Hepatocyte (in vitro differentiated cells): Measurements from ENCODE around the gene SYNGR2. TPM values are rescaled to one million over a fixed set of nuclear protein-coding genes. Genes with fewer than 3 reads are reported as not detected.

ENCODE experiments used
- DNase-seq: peaks from one replicate; pipeline ENCODE4 v3.0.0-alpha.2; 2016; ENCODE audit warnings: low spot score
- H2AFZ ChIP-seq: fragments of 200-600 bp; sonication (generic); 2 replicates; pipeline ENCODE4 v1.6.0; 2016; ENCODE audit warnings: antibody characterized with exemption, mild to moderate bottlenecking
- H3K27ac ChIP-seq: fragments of 200-600 bp; sonication (generic); 2 replicates; pipeline ENCODE4 v1.5.1; 2016; ENCODE audit warnings: mild to moderate bottlenecking
- H3K27me3 ChIP-seq: fragments of 200-600 bp; sonication (generic); 2 replicates; pipeline ENCODE4 v1.6.1; 2016
- H3K36me3 ChIP-seq: fragments of 200-600 bp; sonication (generic); replicated peaks from 2 replicates; pipeline ENCODE4 v1.5.1; 2016; ENCODE audit warnings: low read depth; ENCODE audit not compliant: insufficient read depth
- H3K4me1 ChIP-seq: fragments of 200-600 bp; sonication (generic); 2 replicates; pipeline ENCODE4 v1.5.1; 2016; ENCODE audit warnings: mild to moderate bottlenecking, moderate library complexity; ENCODE audit not compliant: insufficient read depth
- H3K4me2 ChIP-seq: fragments of 200-600 bp; sonication (generic); 2 replicates; pipeline ENCODE4 v1.6.0; 2016
- H3K4me3 ChIP-seq: fragments of 200-600 bp; sonication (generic); 2 replicates; pipeline ENCODE4 v1.5.1; 2016; ENCODE audit warnings: mild to moderate bottlenecking
- H3K79me2 ChIP-seq: fragments of 200-600 bp; sonication (generic); 2 replicates; pipeline ENCODE4 v1.6.0; 2017; ENCODE audit warnings: mild to moderate bottlenecking
- H3K9me2 ChIP-seq: fragments of 200-600 bp; sonication (generic); replicated peaks from 2 replicates; pipeline ENCODE4 v1.6.0; 2017; ENCODE audit warnings: mild to moderate bottlenecking; ENCODE audit not compliant: insufficient read depth
- H3K9me3 ChIP-seq: fragments of 200-600 bp; sonication (generic); 2 replicates; pipeline ENCODE4 v1.5.1; 2016; ENCODE audit warnings: low read depth, mild to moderate bottlenecking
- H4K20me1 ChIP-seq: fragments of 200-600 bp; sonication (generic); 2 replicates; pipeline ENCODE4 v1.6.0; 2016; ENCODE audit warnings: mild to moderate bottlenecking; ENCODE audit not compliant: insufficient read depth, poor library complexity, severe bottlenecking
- EZH2 ChIP-seq: fragments of 200-600 bp; sonication (generic); IDR thresholded peaks from 2 replicates; pipeline ENCODE4 v1.6.1; 2016; ENCODE audit warnings: antibody characterized with exemption, mild to moderate bottlenecking, borderline replicate concordance
- EZH2phosphoT487 ChIP-seq: fragments of 200-600 bp; sonication (generic); IDR thresholded peaks from one replicate; pipeline ENCODE4 v1.6.1; 2018; ENCODE audit warnings: antibody characterized with exemption, mild to moderate bottlenecking, low read depth, moderate library complexity; ENCODE audit not compliant: unreplicated experiment, severe bottlenecking
- WGBS: methylation state at CpG from one replicate; pipeline ENCODE4 v1.1.6; 2016; ENCODE audit warnings: low lambda C conversion rate; ENCODE audit errors: missing lambda C conversion rate; 5-methylcytosine and 5-hydroxymethylcytosine counted together
- polyA plus RNA-seq: library from polyadenylated mRNA; unstranded; fragments of >200 nt; fragmentation: Nextera tagmentation; extraction: Ambion mirVana; gene quantifications from 2 replicates; pipeline ENCODE4 v1.2.1, GENCODE V29; 2016
- total RNA-seq: library from RNA; depleted of rRNA; stranded (reverse); fragments of >200 nt; gene quantifications from 2 replicates; pipeline ENCODE4 v1.2.3, GENCODE V29; 2014
- TF ChIP-seq, protein P1 (sequence below): fragments of 200-600 bp; sonication (generic); IDR thresholded peaks from 2 replicates; pipeline ENCODE4 v1.5.1; 2016; ENCODE audit warnings: antibody characterized with exemption, mild to moderate bottlenecking; ENCODE audit not compliant: poor library complexity

The SYNGR2 gene, protein sequence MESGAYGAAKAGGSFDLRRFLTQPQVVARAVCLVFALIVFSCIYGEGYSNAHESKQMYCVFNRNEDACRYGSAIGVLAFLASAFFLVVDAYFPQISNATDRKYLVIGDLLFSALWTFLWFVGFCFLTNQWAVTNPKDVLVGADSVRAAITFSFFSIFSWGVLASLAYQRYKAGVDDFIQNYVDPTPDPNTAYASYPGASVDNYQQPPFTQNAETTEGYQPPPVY
- total RNA-seq (48.3 and 72.5 TPM in 2 replicates), polyA plus RNA-seq (160 and 191 TPM in 2 replicates)

DNA sequence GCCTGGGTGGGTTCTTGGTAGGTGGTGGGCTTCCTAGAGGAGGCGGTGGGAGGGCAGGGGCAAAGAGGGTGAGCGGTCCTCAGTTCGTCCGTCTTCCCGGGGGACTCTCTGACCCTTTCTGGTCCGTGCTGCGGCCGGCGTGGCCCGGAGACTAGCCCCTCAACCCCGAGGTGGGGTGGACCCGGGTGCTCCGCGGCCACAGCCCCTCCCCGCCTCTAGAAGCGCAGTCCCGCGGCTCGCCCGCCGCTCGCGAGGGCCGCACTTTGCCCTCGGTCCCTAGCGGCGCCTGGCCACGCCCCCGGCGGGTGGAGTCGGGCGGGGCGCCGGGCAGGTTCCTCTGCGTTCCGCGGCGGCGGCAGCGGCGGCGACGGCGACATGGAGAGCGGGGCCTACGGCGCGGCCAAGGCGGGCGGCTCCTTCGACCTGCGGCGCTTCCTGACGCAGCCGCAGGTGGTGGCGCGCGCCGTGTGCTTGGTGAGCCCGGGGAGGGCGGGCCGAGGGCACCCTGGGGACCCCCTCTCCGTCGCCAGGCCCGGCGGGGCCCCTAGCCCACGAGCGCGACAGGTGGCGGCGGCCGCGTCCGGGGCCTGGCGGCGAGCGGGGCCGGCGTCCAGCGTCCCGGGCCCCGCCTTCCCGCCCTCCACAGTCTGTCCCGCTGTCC lies at the start of gene SYNGR2:
Gene SYNGR2, plus strand, starts transcription at position 340 of the 661 bp plus-strand sequence. Its CDS starts 36 bp downstream, at position 376.
- no peaks in the 10 kb centered on the region for H3K9me2 ChIP-seq
- peak within 1 kb of the TSS; percentile 76 for H3K27ac ChIP-seq
- WGBS: 0% methylated on average over 35 of the region's 84 CpGs
- TF ChIP-seq EZH2: no peak
- TF ChIP-seq, protein P1, sequence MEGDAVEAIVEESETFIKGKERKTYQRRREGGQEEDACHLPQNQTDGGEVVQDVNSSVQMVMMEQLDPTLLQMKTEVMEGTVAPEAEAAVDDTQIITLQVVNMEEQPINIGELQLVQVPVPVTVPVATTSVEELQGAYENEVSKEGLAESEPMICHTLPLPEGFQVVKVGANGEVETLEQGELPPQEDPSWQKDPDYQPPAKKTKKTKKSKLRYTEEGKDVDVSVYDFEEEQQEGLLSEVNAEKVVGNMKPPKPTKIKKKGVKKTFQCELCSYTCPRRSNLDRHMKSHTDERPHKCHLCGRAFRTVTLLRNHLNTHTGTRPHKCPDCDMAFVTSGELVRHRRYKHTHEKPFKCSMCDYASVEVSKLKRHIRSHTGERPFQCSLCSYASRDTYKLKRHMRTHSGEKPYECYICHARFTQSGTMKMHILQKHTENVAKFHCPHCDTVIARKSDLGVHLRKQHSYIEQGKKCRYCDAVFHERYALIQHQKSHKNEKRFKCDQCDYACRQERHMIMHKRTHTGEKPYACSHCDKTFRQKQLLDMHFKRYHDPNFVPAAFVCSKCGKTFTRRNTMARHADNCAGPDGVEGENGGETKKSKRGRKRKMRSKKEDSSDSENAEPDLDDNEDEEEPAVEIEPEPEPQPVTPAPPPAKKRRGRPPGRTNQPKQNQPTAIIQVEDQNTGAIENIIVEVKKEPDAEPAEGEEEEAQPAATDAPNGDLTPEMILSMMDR: no peak
- no peak for TF ChIP-seq EZH2phosphoT487
- no peaks in the 10 kb centered on the region for H4K20me1 ChIP-seq
- no peaks in the 10 kb centered on the region for H3K36me3 ChIP-seq
- peaks cover 18% of the 10 kb centered on the region for H3K4me1 ChIP-seq
- peak; percentile 94 for DNase-seq
- H3K27me3 ChIP-seq: no peaks in the 10 kb centered on the region
- peaks cover 16% of the 10 kb centered on the region for H3K79me2 ChIP-seq
- H3K9me3 ChIP-seq: no peaks in the 10 kb centered on the region
- H3K4me3 ChIP-seq: peak within 1 kb of the TSS; percentile 75
- H3K4me2 ChIP-seq: peak within 1 kb of the TSS; percentile 77
- H2AFZ ChIP-seq: peak within 1 kb of the TSS; percentile 37

DNA sequence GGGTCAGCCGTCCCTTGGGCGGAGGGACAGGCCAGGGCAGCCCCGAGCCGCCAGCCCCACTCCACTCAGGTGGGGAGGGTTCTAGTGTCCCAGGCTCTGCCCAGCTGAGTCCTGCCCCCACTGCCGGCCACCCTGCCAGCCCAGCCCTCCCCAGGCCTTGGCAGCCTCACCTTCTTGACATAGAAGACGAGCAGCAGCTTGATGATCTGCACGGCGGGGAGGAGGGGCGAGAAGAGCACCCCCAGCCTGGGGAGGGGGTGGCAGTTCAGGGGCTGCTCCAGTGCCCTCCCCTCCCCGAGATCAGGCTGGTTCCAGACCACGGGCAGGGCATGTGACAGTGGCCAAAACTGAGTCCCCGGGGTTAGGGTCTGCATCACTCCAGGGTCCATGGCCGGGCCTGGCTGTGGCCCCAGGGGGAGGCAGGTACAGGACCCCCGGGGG lies 49.6 kb upstream of the SYNGR2 start:
- H3K27me3 ChIP-seq: no peaks in the 10 kb centered on the region
- no peak overlapping the region for H3K4me2 ChIP-seq
- H2AFZ ChIP-seq: no peak overlapping the region
- 95% methylated on average over 13 of the region's 14 CpGs for whole genome bisulfite sequencing
- no peak overlapping the region for H3K27ac ChIP-seq
- no peaks in the 10 kb centered on the region for H3K9me2 ChIP-seq
- no peak overlapping the region for H3K4me3 ChIP-seq
- TF ChIP-seq EZH2phosphoT487 (no peak), EZH2 (no peak)
- TF ChIP-seq, protein P1: no peak
- H3K4me1 ChIP-seq: no peaks in the 10 kb centered on the region
- no peaks in the 10 kb centered on the region for H4K20me1 ChIP-seq
- no peaks in the 10 kb centered on the region for H3K79me2 ChIP-seq
- H3K9me3 ChIP-seq: no peaks in the 10 kb centered on the region
- no peaks in the 10 kb centered on the region for H3K36me3 ChIP-seq
- no peak for DNase-seq

DNA sequence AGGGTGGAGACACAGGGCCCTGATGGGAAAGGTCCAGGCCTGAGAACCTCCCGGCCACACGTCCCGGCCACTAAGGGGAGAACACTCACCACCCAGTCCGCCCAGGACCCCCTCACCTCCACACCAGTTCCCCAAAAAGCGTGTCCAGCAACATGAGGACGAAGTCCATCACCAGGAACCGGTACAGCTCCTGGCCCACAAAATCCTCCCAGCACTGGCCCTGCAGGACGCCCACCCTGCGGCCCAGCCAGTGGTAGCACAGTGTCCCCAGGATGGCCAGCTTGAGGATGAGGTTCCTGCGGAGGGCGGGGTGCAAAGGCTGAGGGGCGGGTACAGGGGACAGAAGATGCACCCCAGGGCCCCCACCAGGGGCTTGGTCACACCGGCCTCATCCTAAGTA lies 47.8 kb upstream of the SYNGR2 start:
- WGBS: 96% methylated on average over 12 of the region's 13 CpGs
- no peaks in the 10 kb centered on the region for H3K79me2 ChIP-seq
- no peaks in the 10 kb centered on the region for H3K4me1 ChIP-seq
- H4K20me1 ChIP-seq: no peaks in the 10 kb centered on the region
- H3K4me3 ChIP-seq: no peak overlapping the region
- H3K9me2 ChIP-seq: no peaks in the 10 kb centered on the region
- H3K27ac ChIP-seq: no peak overlapping the region
- no peak overlapping the region for H2AFZ ChIP-seq
- H3K36me3 ChIP-seq: no peaks in the 10 kb centered on the region
- TF ChIP-seq, protein P1: no peak
- TF ChIP-seq EZH2phosphoT487 (no peak), EZH2 (no peak)
- no peak overlapping the region for H3K4me2 ChIP-seq
- DNase-seq: no peak
- H3K27me3 ChIP-seq: no peaks in the 10 kb centered on the region
- no peaks in the 10 kb centered on the region for H3K9me3 ChIP-seq
